ENCODE measurements around the gene CPT1C.

GRCh38 chr19:49761249-49761624, 70.3 kb downstream of the CPT1C start:
- no peak for TF ChIP-seq CTCF (IDR thresholded peaks at IDR 0.05)
- no peak for TF ChIP-seq POLR2A (IDR thresholded peaks at IDR 0.05)

Measured in esophagus squamous epithelium (tissue), 4 donors.